ENCODE results near the gene EMSY.
"Not testable (repeated sequence)": the region's sequence is repeated elsewhere in the genome, so short reads cannot be mapped to it uniquely, and the experiment has no call there.

The EMSY gene

GRCh38 chr11:76568621-76569020 is 123.8 kb downstream of the EMSY start:
- no peak for DNase-seq (ENCODE audit: low read depth in 1 of 2, low spot score in 1 of 2)
- no peak for TF ChIP-seq GABPA (IDR thresholded peaks at IDR 0.05; ENCODE audit: low read depth)
- TF ChIP-seq SPI1 (IDR thresholded peaks at IDR 0.05; ENCODE audit: borderline replicate concordance, low read depth) = peak; percentile 56

GRCh38 chr11:76572181-76572875 is 127.5 kb downstream of the EMSY start:
- not testable (repeated sequence) for H3K27ac ChIP-seq (replicated peaks); H3K4me3 ChIP-seq (replicated peaks; ENCODE audit: insufficient read depth, low read length); H3K27me3 ChIP-seq (ENCODE audit: insufficient read depth, poor library complexity, severe bottlenecking); DNase-seq (ENCODE audit: low read depth in 1 of 2, low spot score in 1 of 2)

More at GRCh38 chr11:76568621-76569020, 123.8 kb downstream of the EMSY start:
- H3K4me3 ChIP-seq (replicated peaks; ENCODE audit: insufficient read depth, low read length) = no peak overlapping the region
- H3K27me3 ChIP-seq (ENCODE audit: insufficient read depth, poor library complexity, severe bottlenecking) = no peaks in the 10 kb centered on the region
- no peak overlapping the region for H3K27ac ChIP-seq (replicated peaks)

- no peak for TF ChIP-seq REST (IDR thresholded peaks at IDR 0.05; ENCODE audit: insufficient replicate concordance, low read depth)
- TF ChIP-seq POLR2AphosphoS5 (IDR thresholded peaks at IDR 0.05; ENCODE audit: low read depth) = no peak
- no peak for TF ChIP-seq GABPA (IDR thresholded peaks at IDR 0.05; ENCODE audit: low read depth)
- no peak for TF ChIP-seq SPI1 (IDR thresholded peaks at IDR 0.05; ENCODE audit: borderline replicate concordance, low read depth)
- no peak for TF ChIP-seq CTCF (IDR thresholded peaks at IDR 0.05; ENCODE audit: insufficient read depth, low read length)
- H3K4me3 ChIP-seq (replicated peaks; ENCODE audit: insufficient read depth, low read length) = no peak overlapping the region
- no peaks in the 10 kb centered on the region for H3K27me3 ChIP-seq (ENCODE audit: insufficient read depth, poor library complexity, severe bottlenecking)
- DNase-seq (ENCODE audit: low read depth in 1 of 2, low spot score in 1 of 2) = no peak
- H3K27ac ChIP-seq (replicated peaks) = no peak overlapping the region
Observed at GRCh38 chr11:76574406-76574805, 129.6 kb downstream of the EMSY start.

- Histone ChIP-seq H3K27me3 (ENCODE audit: insufficient read depth, poor library complexity, severe bottlenecking) (no peaks in the 10 kb centered on the region), H3K27ac (replicated peaks) (no peak overlapping the region), H3K4me3 (replicated peaks; ENCODE audit: insufficient read depth, low read length) (no peak overlapping the region)
- TF ChIP-seq GABPA (IDR thresholded peaks at IDR 0.05; ENCODE audit: low read depth) (no peak), REST (IDR thresholded peaks at IDR 0.05; ENCODE audit: insufficient replicate concordance, low read depth) (no peak), POLR2AphosphoS5 (IDR thresholded peaks at IDR 0.05; ENCODE audit: low read depth) (no peak), CTCF (IDR thresholded peaks at IDR 0.05; ENCODE audit: insufficient read depth, low read length) (no peak), SPI1 (IDR thresholded peaks at IDR 0.05; ENCODE audit: borderline replicate concordance, low read depth) (no peak)
- DNase-seq (ENCODE audit: low read depth in 1 of 2, low spot score in 1 of 2) = no peak
Observed at GRCh38 chr11:76574879-76575278, 130.1 kb downstream of the EMSY start.

Data from HL-60 (cell line).